Astrocyte of the cerebellum (primary cell): ENCODE data around the gene ZNF865.

ENCODE experiments used
- DNase-seq: peaks from one replicate; pipeline ENCODE4 v3.0.0-alpha.2; 2011; ENCODE audit warnings: low read depth
- H3K4me3 ChIP-seq: 2 replicates; pipeline ENCODE4 v1.5.1; 2011; ENCODE audit warnings: mild to moderate bottlenecking, low read depth, low read length, moderate library complexity
- CTCF ChIP-seq: IDR thresholded peaks from 2 replicates; pipeline ENCODE4 v1.5.1; 2012; ENCODE audit warnings: low read length, low read depth, moderate library complexity, mild to moderate bottlenecking; ENCODE audit errors: missing control alignments
- in situ Hi-C: cut with HindIII; loops from 2 replicates; pipeline ENCODE4 v1.10.0; 2017; ENCODE audit warnings: low sequenced_read_pairs

ZNF865 gene

GRCh38 chr19:55652311-55653128, 47.1 kb downstream of the ZNF865 start:
- in situ Hi-C loops = no loop called here
- no peak for DNase-seq
- no peak for TF ChIP-seq CTCF
- H3K4me3 ChIP-seq = no peak overlapping the region

DNA sequence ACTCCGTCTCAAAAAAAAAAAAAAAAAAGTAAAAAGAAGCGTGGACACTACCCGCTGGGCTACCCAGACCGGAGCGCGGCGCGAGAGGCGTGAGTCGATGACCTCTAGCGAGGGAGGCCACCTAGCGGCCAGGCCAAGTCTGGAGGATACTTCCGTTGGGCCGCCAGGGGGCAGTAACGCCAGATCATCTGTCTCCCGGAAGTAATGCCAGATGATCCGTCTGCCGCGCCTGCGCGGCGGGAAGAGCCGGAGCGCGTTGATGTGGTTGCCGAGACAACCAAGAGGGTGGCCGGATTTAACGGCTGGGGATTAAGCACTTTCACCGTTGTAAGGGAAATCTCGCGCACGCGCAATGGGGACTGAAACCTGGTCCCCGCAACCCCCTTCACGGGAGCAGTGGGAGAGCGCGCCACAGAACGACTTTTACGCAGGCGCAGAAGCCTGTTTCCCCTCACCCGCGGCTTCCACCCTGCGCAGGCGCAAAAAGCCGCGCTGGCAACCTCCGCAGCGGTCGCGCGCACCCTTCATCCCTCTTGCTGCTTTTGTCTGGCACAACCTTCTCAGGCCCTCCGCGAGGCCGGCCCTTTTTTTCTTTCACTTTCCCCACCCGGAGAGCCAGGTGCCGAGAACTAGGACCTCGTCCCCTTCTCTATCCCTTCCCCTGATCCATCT, 48.3 kb downstream of the ZNF865 start:
- DNase-seq = peak; percentile 98
- in situ Hi-C loops = no loop called here
- TF ChIP-seq CTCF = peak; percentile 100
- H3K4me3 ChIP-seq = peak overlapping the region; percentile 73

DNA sequence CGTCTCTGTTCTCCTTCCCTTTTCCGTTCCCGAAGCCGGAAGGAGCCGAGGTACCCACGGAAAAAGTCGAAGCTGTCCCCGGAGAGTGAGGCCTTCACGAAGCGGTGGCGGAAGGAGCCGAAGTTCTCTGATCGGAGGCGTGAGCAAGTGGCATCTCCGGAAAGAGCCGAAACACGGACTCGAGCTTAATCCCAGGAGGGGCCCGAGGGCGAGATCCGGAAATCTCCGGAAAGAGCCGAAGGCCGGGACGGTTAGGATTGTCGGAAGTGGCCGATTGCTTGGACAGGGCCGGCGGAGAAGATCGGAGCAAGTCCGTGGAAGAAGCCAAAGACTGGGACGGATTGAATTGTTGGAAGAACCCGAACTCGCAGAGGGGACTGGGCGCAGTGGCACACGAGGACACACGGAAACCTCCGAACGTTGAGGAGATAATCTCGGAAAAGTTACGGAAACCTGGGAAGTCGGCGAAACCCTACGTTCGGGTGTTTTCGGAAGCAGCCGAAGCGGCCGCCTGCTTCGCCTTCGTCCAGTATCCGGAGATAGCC, 48.9 kb downstream of the ZNF865 start:
- H3K4me3 ChIP-seq = peak overlapping the region; percentile 73

GRCh38 chr19:55654868-55655647, 49.6 kb downstream of the ZNF865 start, which contains the start of gene U2AF2:
TSS of gene U2AF2 (plus strand) at chr19:55655035. CDS start at chr19:55655105, 70 bp downstream.
- peak within 1 kb of the TSS; percentile 73 for H3K4me3 ChIP-seq
- in situ Hi-C loops = no loop called here
- TF ChIP-seq CTCF = no peak

More for the DNA sequence above, 48.9 kb downstream of the ZNF865 start:
- no peak for TF ChIP-seq CTCF
- peak; percentile 99 for DNase-seq
- in situ Hi-C loops = no loop called here

DNA sequence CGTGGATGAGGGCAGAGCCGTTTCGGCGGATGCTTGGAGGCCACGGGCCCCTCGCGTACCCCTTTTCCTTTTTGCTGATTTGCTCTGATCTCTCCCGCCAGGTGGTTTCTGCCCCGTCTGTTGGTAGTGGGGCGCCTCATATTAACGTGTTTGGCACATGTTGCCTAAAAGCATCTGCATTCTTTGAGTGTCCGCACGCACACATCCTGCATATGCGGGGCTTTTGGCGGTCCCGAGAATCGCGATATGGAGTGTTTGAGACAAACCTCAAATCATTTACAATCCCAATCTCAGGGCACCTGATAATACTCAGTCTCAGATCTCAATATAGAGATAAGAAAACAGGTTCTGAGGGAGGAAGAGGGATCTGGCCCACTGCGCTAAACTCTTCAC, 50.2 kb downstream of the ZNF865 start:
- no peak for DNase-seq
- in situ Hi-C loops = no loop called here
- no peak for TF ChIP-seq CTCF
- H3K4me3 ChIP-seq = peak overlapping the region; percentile 73

More at GRCh38 chr19:55654868-55655647, 49.6 kb downstream of the ZNF865 start, which contains the start of gene U2AF2:
- DNase-seq = no peak

GRCh38 chr19:55656552-55656951, 51.1 kb downstream of the ZNF865 start:
- peak overlapping the region; percentile 73 for H3K4me3 ChIP-seq
- DNase-seq = no peak
- in situ Hi-C loops = no loop called here
- TF ChIP-seq CTCF = no peak
